H1 (cell line): ENCODE data around the gene SIX6. TPM values are rescaled to one million over a fixed set of nuclear protein-coding genes. Genes with fewer than 3 reads are reported as not detected.

Source experiments
- CTCF ChIA-PET: fragments of 300-600 bp; sonication (Branson Sonifier 250); formaldehyde crosslinking; loops from one replicate; lab custom pipeline; 2021; ENCODE audit not compliant: partially characterized antibody; lab: Charles Lee
- POLR2A ChIA-PET: fragments of 300-600 bp; sonication (Branson Sonifier 250); formaldehyde crosslinking; loops from one replicate; lab custom pipeline; 2021; ENCODE audit warnings: inconsistent platforms; ENCODE audit not compliant: partially characterized antibody; lab: Charles Lee
- DNase-seq, 2 experiments: peaks; one replicate each; pipeline versions ENCODE4 v3.0.0 to v3.0.0-alpha.2; 2010 to 2022; ENCODE audit warnings: low spot score in 2 of 2, low read depth in 1 of 2, mixed read lengths in 1 of 2
- FAIRE-seq: peaks from 2 replicates; lab custom pipeline; 2011; peaks lifted over from hg19 to GRCh38; lab: Jason Lieb, UNC
- H2AFZ ChIP-seq: 2 replicates; pipeline ENCODE4 v1.8.1; 2012; ENCODE audit warnings: low read length, inconsistent platforms
- H2AK5ac ChIP-seq: 2 replicates; pipeline ENCODE4 v1.6.1; 2013; ENCODE audit warnings: low read depth, low read length
- H2BK120ac ChIP-seq: replicated peaks from 2 replicates; pipeline ENCODE3; 2013; ENCODE audit warnings: low read depth, low read length, inconsistent platforms
- H2BK12ac ChIP-seq: 2 replicates; pipeline ENCODE4 v1.6.1; 2013; ENCODE audit warnings: low read depth, low read length
- H2BK15ac ChIP-seq: 2 replicates; pipeline ENCODE4 v1.6.1; 2013; ENCODE audit warnings: low read length
- H2BK20ac ChIP-seq: 2 replicates; pipeline ENCODE4 v1.6.1; 2013; ENCODE audit warnings: low read length
- H2BK5ac ChIP-seq: 2 replicates; pipeline ENCODE4 v1.6.1; 2013; ENCODE audit warnings: low read depth, low read length
- H3K14ac ChIP-seq: 2 replicates; pipeline ENCODE4 v1.6.1; 2013; ENCODE audit warnings: inconsistent platforms; ENCODE audit not compliant: insufficient read length
- H3K18ac ChIP-seq: 2 replicates; pipeline ENCODE4 v1.6.1; 2013; ENCODE audit warnings: low read length; ENCODE audit errors: extremely low read depth
- H3K23ac ChIP-seq: 2 replicates; pipeline ENCODE4 v1.6.1; 2013; ENCODE audit warnings: inconsistent platforms; ENCODE audit not compliant: insufficient read length
- H3K23me2 ChIP-seq: 2 replicates; pipeline ENCODE4 v1.6.1; 2013; ENCODE audit warnings: low read depth, low read length
- H3K27ac ChIP-seq: 2 replicates; pipeline ENCODE4 v1.6.1; 2011; ENCODE audit warnings: low read depth, low read length, inconsistent platforms
- H3K27me3 ChIP-seq, 4 experiments: replicated peaks in 1 of 4; 1 replicate in 1 of 4; 2 replicates in 3 of 4; pipeline versions ENCODE4 v1.6.1 to v1.8.1; 2011 to 2013; ENCODE audit warnings: low read length in 3 of 4, mild to moderate bottlenecking in 3 of 4, inconsistent platforms in 2 of 4, mixed read lengths in 2 of 4, moderate library complexity in 1 of 4; ENCODE audit not compliant: control insufficient read depth in 3 of 4, insufficient read depth in 3 of 4; ENCODE audit errors: extremely low read depth in 1 of 4
- H3K36me3 ChIP-seq, 4 experiments: 2 replicates each; pipeline versions ENCODE4 v1.6.1 to v1.8.1; 2011 to 2013; ENCODE audit warnings: mild to moderate bottlenecking in 4 of 4, low read length in 3 of 4, moderate library complexity in 2 of 4, control low read depth in 1 of 4, inconsistent platforms in 1 of 4; ENCODE audit not compliant: insufficient read depth in 4 of 4, control insufficient read depth in 2 of 4
- H3K4ac ChIP-seq: replicated peaks from 2 replicates; pipeline ENCODE3; 2013; ENCODE audit warnings: low read length, low read depth, mixed read lengths, inconsistent platforms; ENCODE audit not compliant: insufficient read length
- H3K4me1 ChIP-seq, 4 experiments: replicated peaks in 1 of 4; 1 replicate in 1 of 4; 2 replicates in 3 of 4; pipeline versions ENCODE4 v1.6.1 to v1.8.1; 2011 to 2013; ENCODE audit warnings: low read length in 3 of 4, inconsistent platforms in 2 of 4, mixed read lengths in 1 of 4; ENCODE audit not compliant: insufficient read depth in 4 of 4, control insufficient read depth in 3 of 4
- H3K4me2 ChIP-seq, 2 experiments: 2 replicates each; pipeline versions ENCODE4 v1.6.1 to v1.8.1; 2011 to 2013; ENCODE audit warnings: low read depth in 2 of 2, low read length in 2 of 2, control low read depth in 1 of 2, inconsistent platforms in 1 of 2, mild to moderate bottlenecking in 1 of 2; ENCODE audit not compliant: insufficient read depth in 1 of 2
- H3K4me3 ChIP-seq, 4 experiments: fragments of 200-600, 300-600 bp in 1 of 4; sonication (generic), shearing (Covaris generic), sonication (Bioruptor Twin) in 1 of 4; 2 replicates each; pipeline versions ENCODE4 v1.5.1 to v1.8.1; 2011 to 2016; ENCODE audit warnings: low read length in 4 of 4, low read depth in 3 of 4, control low read depth in 2 of 4, inconsistent platforms in 2 of 4, mild to moderate bottlenecking in 2 of 4, mixed read lengths in 1 of 4, moderate library complexity in 1 of 4; ENCODE audit not compliant: insufficient read depth in 2 of 4; ENCODE audit errors: extremely low read depth in 1 of 4
- H3K56ac ChIP-seq: replicated peaks from 2 replicates; pipeline ENCODE3; 2013; ENCODE audit warnings: low read depth, mild to moderate bottlenecking, mixed read lengths, low read length, inconsistent platforms; ENCODE audit not compliant: insufficient read length
- H3K79me1 ChIP-seq: 2 replicates; pipeline ENCODE4 v1.6.1; 2013; ENCODE audit warnings: low read depth, low read length, control low read depth
- H3K79me2 ChIP-seq, 2 experiments: 2 replicates each; pipeline versions ENCODE4 v1.6.1 to v1.8.1; 2012 to 2013; ENCODE audit warnings: low read length in 2 of 2, mild to moderate bottlenecking in 2 of 2, inconsistent platforms in 1 of 2; ENCODE audit not compliant: insufficient read depth in 2 of 2, control insufficient read depth in 1 of 2
- H3K9ac ChIP-seq, 4 experiments: replicated peaks in 1 of 4; 1 replicate in 1 of 4; 2 replicates in 3 of 4; pipeline versions ENCODE4 v1.6.1 to v1.8.1; 2011 to 2013; ENCODE audit warnings: low read depth in 3 of 4, low read length in 3 of 4, control low read depth in 2 of 4, mild to moderate bottlenecking in 2 of 4, moderate library complexity in 2 of 4, inconsistent platforms in 1 of 4; ENCODE audit errors: extremely low read depth in 1 of 4
- H3K9me3 ChIP-seq, 2 experiments: 2 replicates each; pipeline versions ENCODE4 v1.6.1 to v1.8.1; 2012 to 2013; ENCODE audit warnings: mild to moderate bottlenecking in 2 of 2, moderate library complexity in 2 of 2, control low read depth in 1 of 2, inconsistent platforms in 1 of 2, low read depth in 1 of 2, low read length in 1 of 2, mixed read lengths in 1 of 2; ENCODE audit not compliant: insufficient read depth in 2 of 2
- H4K20me1 ChIP-seq, 2 experiments: replicated peaks in 1 of 2; 2 replicates each; pipeline versions ENCODE3 to v1.8.1; 2011 to 2013; ENCODE audit warnings: inconsistent platforms in 2 of 2, low read length in 2 of 2, mild to moderate bottlenecking in 1 of 2; ENCODE audit not compliant: insufficient read depth in 2 of 2, control insufficient read depth in 1 of 2
- H4K5ac ChIP-seq: 2 replicates; pipeline ENCODE4 v1.6.1; 2013; ENCODE audit warnings: low read length, low read depth, mixed read lengths, inconsistent platforms; ENCODE audit not compliant: insufficient read length
- H4K8ac ChIP-seq: 2 replicates; pipeline ENCODE4 v1.8.0; 2013; ENCODE audit warnings: mild to moderate bottlenecking, moderate library complexity, low read length, inconsistent platforms; ENCODE audit not compliant: insufficient read depth; ENCODE audit errors: extremely low read depth
- H4K91ac ChIP-seq: replicated peaks from 2 replicates; pipeline ENCODE3; 2013; ENCODE audit warnings: low read length, mixed read lengths, inconsistent platforms; ENCODE audit not compliant: insufficient read length
- CBX8 ChIP-seq: fragments of 300-800, 300-1000 bp; sonication (generic); IDR thresholded peaks from 2 replicates; pipeline ENCODE4 v1.7.1; 2016; ENCODE audit warnings: low read depth, low read length, borderline replicate concordance
- CREB1 ChIP-seq: IDR thresholded peaks from 2 replicates; pipeline ENCODE4 v1.6.1; 2012; ENCODE audit warnings: inconsistent platforms
- JUN ChIP-seq: IDR thresholded peaks from 2 replicates; pipeline ENCODE4 v1.6.1; 2011; ENCODE audit warnings: low read depth, mild to moderate bottlenecking, improper control_type of control experiment, low read length
- PHF8 ChIP-seq: fragments of 200-600 bp; sonication (generic); conservative IDR thresholded peaks from 2 replicates; pipeline ENCODE4 v1.7.1; 2012; ENCODE audit warnings: low read depth, mild to moderate bottlenecking, inconsistent platforms, low read length, moderate library complexity
- RBBP5 ChIP-seq: IDR thresholded peaks from 2 replicates; pipeline ENCODE4 v1.7.1; 2012; ENCODE audit warnings: low read depth, mild to moderate bottlenecking, inconsistent platforms, low read length, moderate library complexity, borderline replicate concordance
- TBP ChIP-seq: IDR thresholded peaks from 2 replicates; pipeline ENCODE4 v1.6.1; 2011; ENCODE audit warnings: low read depth, low read length, improper control_type of control experiment
- WGBS, 2 experiments: shearing (Covaris generic) in 1 of 2; methylation state at CpG; one replicate each; pipeline versions ENCODE4 v1.1.6 to v1.1.7; 2013 to 2015; ENCODE audit warnings: low lambda C conversion rate in 2 of 2, mixed read lengths in 2 of 2, inconsistent platforms in 1 of 2, low coverage in 1 of 2, missing lambda C conversion rate in 1 of 2; ENCODE audit not compliant: insufficient replicate concordance in 2 of 2, insufficient coverage in 1 of 2, insufficient read length in 1 of 2; ENCODE audit errors: extremely low coverage in 1 of 2, missing lambda C conversion rate in 1 of 2; 5-methylcytosine and 5-hydroxymethylcytosine counted together
- polyA plus RNA-seq, 7 experiments: library from polyadenylated mRNA; depleted of rRNA in 3 of 7; stranded (reverse) in 5 of 7; unstranded in 2 of 7; fragments of >200 nt in 5 of 7; fragments of 200-250 nt in 2 of 7; gene quantifications; 1 replicate in 5 of 7; 2 replicates in 1 of 7; 4 replicates in 1 of 7; pipeline versions ENCODE4 v1.2.1 to v1.2.3, GENCODE V29; 2011 to 2013; ENCODE audit warnings: missing spikeins in 2 of 7, mixed read lengths in 2 of 7
- total RNA-seq: library from RNA; stranded (reverse); fragmentation: NEBNext Ultra II Directional; extraction: Animal tissue kit (Norgen Biotek cat#: 25700); gene quantifications from 2 replicates; pipeline ENCODE4 v1.2.1, GENCODE V29; 2021
- TF ChIP-seq, protein P1 (sequence below): IDR thresholded peaks from 2 replicates; pipeline ENCODE4 v1.6.1; 2011; ENCODE audit warnings: low read depth, mild to moderate bottlenecking, low read length; ENCODE audit not compliant: insufficient read depth

SIX6 gene
- total and polyA plus RNA-seq, 2 of the 8 experiments (the other 6 are each of a cell fraction or from before 2014, with no cell fraction given): 0.03 TPM; not detected in 1

DNA sequence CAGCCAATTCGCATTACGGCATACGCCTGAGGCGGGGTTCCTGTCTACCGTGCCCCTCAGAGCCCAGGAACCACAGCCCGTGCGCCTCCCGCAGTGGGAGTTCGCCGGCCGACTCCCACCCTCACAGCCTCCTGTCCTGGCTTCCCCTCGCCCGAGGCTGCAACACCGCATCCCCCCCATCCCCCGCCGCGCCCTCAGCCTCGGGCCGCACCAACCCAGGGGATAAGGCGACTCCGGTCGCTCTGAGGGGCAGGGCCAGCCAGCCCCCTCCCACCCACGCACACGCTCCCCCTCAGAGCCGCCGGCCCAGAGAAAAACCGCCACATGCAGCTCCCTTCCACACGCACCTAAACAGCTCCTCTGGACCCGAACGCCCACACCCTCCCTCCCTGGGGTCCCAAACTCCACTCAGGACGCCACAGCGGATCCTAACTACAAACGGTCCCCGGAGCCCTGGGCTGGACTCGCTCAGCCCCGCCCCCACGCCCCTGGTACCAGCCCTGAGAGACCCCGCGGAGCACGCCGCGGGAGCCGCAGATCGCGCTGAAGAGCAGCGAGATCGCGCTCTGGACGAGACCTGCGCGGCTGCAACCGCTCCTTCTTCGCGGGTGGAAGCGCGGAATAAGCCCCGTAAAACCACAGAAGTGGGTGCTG lies 23.2 kb upstream of the SIX6 start, which contains the start of gene C14orf39:
Gene C14orf39 (minus strand): TSS at position 466 of the 654 bp plus-strand sequence. CDS start 985 bp downstream, outside the sequence.
- peaks cover 3% of the 10 kb centered on the region for H3K23me2 ChIP-seq
- peak within 1 kb of the TSS; percentile 47 to 66 (median 59) for H3K4me3 ChIP-seq
- no peak within 1 kb of the TSS for H3K56ac ChIP-seq
- no peak within 1 kb of the TSS; the same call in 1 of the 2 replicates for H2BK15ac ChIP-seq
- H4K5ac ChIP-seq: no peak within 1 kb of the TSS
- WGBS, 2 experiments: 2% methylated on average over 41 of the region's 57 CpGs; no CpG with 5 or more reads in 1 of the 2 experiments
- DNase-seq: peak in 1 of 2 experiments; percentile 69
- no peak within 1 kb of the TSS for H3K14ac ChIP-seq
- H3K27me3 ChIP-seq: peaks cover 0 to 29% (median 16%) of the 10 kb centered on the region in 4 experiments; a peak in 6 of 7 replicates
- H2AFZ ChIP-seq: peak within 1 kb of the TSS; percentile 93
- H2BK5ac ChIP-seq: peak within 1 kb of the TSS; percentile 72; the same call in 1 of the 2 replicates
- peak within 1 kb of the TSS in 3 of 4 experiments; percentile 39 to 73 (median 50); a peak in 6 of 7 replicates for H3K9ac ChIP-seq
- ChIA-PET POLR2A (no interaction called here), CTCF (no interaction called here)
- peak within 1 kb of the TSS; percentile 84; the same call in 1 of the 2 replicates for H4K8ac ChIP-seq
- H4K91ac ChIP-seq: no peak within 1 kb of the TSS
- peak within 1 kb of the TSS; percentile 68 to 86 for H3K4me2 ChIP-seq
- FAIRE-seq: no peak
- no peak within 1 kb of the TSS for H3K4ac ChIP-seq
- no peak within 1 kb of the TSS for H3K27ac ChIP-seq
- no peaks in the 10 kb centered on the region for H4K20me1 ChIP-seq
- no peak within 1 kb of the TSS for H2BK120ac ChIP-seq
- H3K4me1 ChIP-seq: no peaks in the 10 kb centered on the region
- no peak within 1 kb of the TSS for H3K23ac ChIP-seq
- H2BK12ac ChIP-seq: no peak within 1 kb of the TSS
- H3K36me3 ChIP-seq: no peaks in the 10 kb centered on the region
- H2BK20ac ChIP-seq: no peak within 1 kb of the TSS
- peak within 1 kb of the TSS; percentile 95 for H3K18ac ChIP-seq
- no peaks in the 10 kb centered on the region for H3K9me3 ChIP-seq
- no peak within 1 kb of the TSS for H2AK5ac ChIP-seq
- no peaks in the 10 kb centered on the region for H3K79me1 ChIP-seq
- H3K79me2 ChIP-seq: no peaks in the 10 kb centered on the region
- TF ChIP-seq TBP (peak; percentile 40; the same call in 1 of the 2 replicates), RBBP5 (0 out of 2 replicates have a peak, but pooled peaks have one; percentile 43), CBX8 (no peak), CREB1 (no peak), PHF8 (0 out of 2 replicates have a peak, but pooled peaks have one; percentile 50), JUN (no peak)
- TF ChIP-seq, protein P1, sequence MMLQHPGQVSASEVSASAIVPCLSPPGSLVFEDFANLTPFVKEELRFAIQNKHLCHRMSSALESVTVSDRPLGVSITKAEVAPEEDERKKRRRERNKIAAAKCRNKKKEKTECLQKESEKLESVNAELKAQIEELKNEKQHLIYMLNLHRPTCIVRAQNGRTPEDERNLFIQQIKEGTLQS: no peak
